GM12878 (cell line): Measurements from ENCODE around the gene KLHL10. TPM values are rescaled to one million over a fixed set of nuclear protein-coding genes. Genes with fewer than 3 reads are reported as not detected.

ENCODE experiments used
- ATF3 ChIP-seq: IDR thresholded peaks from 2 replicates; pipeline ENCODE4 v1.6.1; 2011; ENCODE audit warnings: low read depth, mild to moderate bottlenecking, low read length, moderate library complexity, borderline replicate concordance; ENCODE audit errors: extremely low read depth
- SMC3 ChIP-seq: IDR thresholded peaks from 2 replicates; pipeline ENCODE4 v1.6.1; 2011; ENCODE audit warnings: low read length, improper control_type of control experiment, borderline replicate concordance
- TCF7 ChIP-seq: IDR thresholded peaks from 2 replicates; pipeline ENCODE4 v1.6.1; 2014; ENCODE audit warnings: antibody characterized with exemption, borderline replicate concordance
- ZBTB11 ChIP-seq: fragments of 450-650 bp; formaldehyde crosslinking; IDR thresholded peaks from 2 replicates; pipeline ENCODE4 v1.5.0; 2022; ENCODE audit warnings: mild to moderate bottlenecking, missing genetic modification characterization
- ZBTB33 ChIP-seq: fragments of 450-650 bp; IDR thresholded peaks from 2 replicates; pipeline ENCODE4 v1.6.1; 2017; ENCODE audit warnings: mild to moderate bottlenecking
- polyA plus RNA-seq, 11 experiments: library from polyadenylated mRNA; depleted of rRNA in 4 of 11; unstranded in 6 of 11; stranded (reverse) in 5 of 11; fragments of >200 nt; fragmentation: Nextera tagmentation in 4 of 11; fragmentation: Illumina TruSeq in 1 of 11; extraction: Ambion mirVana in 4 of 11; extraction: Trizol in 1 of 11; gene quantifications; 1 replicate in 1 of 11; 2 replicates in 10 of 11; pipeline versions ENCODE4 v1.2.1 to v1.2.3, GENCODE V29; 2011 to 2016; ENCODE audit warnings: inconsistent platforms in 2 of 11, missing spikeins in 2 of 11, low read depth in 1 of 11
- total RNA-seq, 4 experiments: library from RNA; depleted of rRNA in 3 of 4; stranded (reverse); fragments of >200 nt in 3 of 4; fragmentation: Illumina TruSeq in 1 of 4; extraction: Trizol in 1 of 4; gene quantifications; 2 replicates each; pipeline versions ENCODE4 v1.2.1 to v1.2.3, GENCODE V29; 2013 to 2021

The KLHL10 gene
- total and polyA plus RNA-seq, 10 of the 15 experiments (the other 5 are each of a cell fraction or from before 2014, with no cell fraction given) = 0.13 to 0.62 (median 0.20) TPM; not detected in 4

GRCh38 chr17:41821776-41822175 lies 15.8 kb upstream of the KLHL10 start (continued):
- TF ChIP-seq ZBTB11 (CRISPR knock-in tag) (no peak), ZBTB33 (no peak), SMC3 (no peak), TCF7 (no peak), ATF3 (no peak)
